CD4-positive, alpha-beta memory T cell (primary cell): ENCODE data around the gene GIGYF1. TPM values are rescaled to one million over a fixed set of nuclear protein-coding genes. Genes with fewer than 3 reads are reported as not detected.
"Not testable (repeated sequence)": the region's sequence is repeated elsewhere in the genome, so short reads cannot be mapped to it uniquely, and the experiment has no call there.

ENCODE experiments used
- CTCF ChIA-PET: fragments of 350-600 bp; sonication (Branson Sonifier 250); formaldehyde crosslinking; loops from one replicate; lab custom pipeline; 2021; ENCODE audit warnings: inconsistent platforms; ENCODE audit not compliant: partially characterized antibody; lab: Charles Lee
- POLR2A ChIA-PET: fragments of 350-600 bp; sonication (Branson Sonifier 250); formaldehyde crosslinking; loops from one replicate; lab custom pipeline; 2021; ENCODE audit not compliant: partially characterized antibody; lab: Charles Lee
- DNase-seq, 5 donors: peaks; one replicate each; pipeline versions ENCODE4 v3.0.0 to v3.0.0-alpha.2; 2020 to 2022; ENCODE audit warnings: mixed read lengths in 1 of 5
- H3K27ac ChIP-seq: one replicate; pipeline ENCODE4 v1.7.0; 2013; ENCODE audit warnings: low read depth, low read length
- H3K27me3 ChIP-seq: 2 replicates; pipeline ENCODE4 v1.7.0; 2013; ENCODE audit warnings: mild to moderate bottlenecking, low read length, moderate library complexity; ENCODE audit not compliant: insufficient read depth
- H3K36me3 ChIP-seq: 2 replicates; pipeline ENCODE4 v1.7.0; 2013; ENCODE audit warnings: mild to moderate bottlenecking, low read length, moderate library complexity; ENCODE audit not compliant: insufficient read depth
- H3K4me1 ChIP-seq: 2 replicates; pipeline ENCODE4 v1.7.0; 2013; ENCODE audit warnings: mild to moderate bottlenecking, low read length, moderate library complexity; ENCODE audit not compliant: insufficient read depth
- H3K4me3 ChIP-seq, 2 donors: one replicate each; pipeline ENCODE4 v1.7.0; 2013; ENCODE audit warnings: low read length in 2 of 2, mild to moderate bottlenecking in 1 of 2
- H3K9me3 ChIP-seq, 2 donors: one replicate each; pipeline ENCODE4 v1.7.0; 2013; ENCODE audit warnings: low read length in 2 of 2, control low read depth in 1 of 2; ENCODE audit not compliant: control insufficient read depth in 1 of 2
- H3K27ac Mint-ChIP-seq, 7 donors: one replicate each; pipeline ENCODE4 v1.8.0; 2020 to 2021; ENCODE audit warnings: mixed read lengths in 7 of 7, mild to moderate bottlenecking in 6 of 7, inconsistent platforms in 3 of 7, moderate library complexity in 3 of 7
- H3K27me3 Mint-ChIP-seq, 2 donors: one replicate each; pipeline ENCODE4 v1.8.0; 2020 to 2021; ENCODE audit warnings: mixed read lengths in 2 of 2
- H3K36me3 Mint-ChIP-seq, 2 donors: one replicate each; pipeline ENCODE4 v1.8.0; 2020 to 2021; ENCODE audit warnings: mixed read lengths in 2 of 2, inconsistent platforms in 1 of 2, mild to moderate bottlenecking in 1 of 2
- H3K4me1 Mint-ChIP-seq, 4 donors: one replicate each; pipeline ENCODE4 v1.8.0; 2020 to 2021; ENCODE audit warnings: mixed read lengths in 4 of 4, mild to moderate bottlenecking in 1 of 4
- H3K4me3 Mint-ChIP-seq, 8 donors: one replicate each; pipeline ENCODE4 v1.8.0; 2020 to 2021; ENCODE audit warnings: mixed read lengths in 8 of 8, mild to moderate bottlenecking in 7 of 8, moderate library complexity in 6 of 8, inconsistent platforms in 3 of 8
- H3K9me3 Mint-ChIP-seq, 8 donors: one replicate each; pipeline ENCODE4 v1.8.0; 2020 to 2021; ENCODE audit warnings: mixed read lengths in 8 of 8, mild to moderate bottlenecking in 5 of 8, inconsistent platforms in 3 of 8, moderate library complexity in 1 of 8
- intact Hi-C: fragments of 100-400 bp; cut with micrococcal nuclease; formaldehyde crosslinking; loops from one replicate; pipeline ENCODE4 v1.15.1; 2023
- polyA plus RNA-seq, 2 donors: library from polyadenylated mRNA; unstranded; fragments of 300-500 nt; fragmentation: Illumina TruSeq; gene quantifications; one replicate each; pipeline ENCODE4 v1.2.3, GENCODE V29; 2021
- total RNA-seq, 2 experiments: library from RNA; stranded (reverse); gene quantifications; one replicate each; pipeline ENCODE4 v1.2.3, GENCODE V29; 2021

The GIGYF1 gene
- total and polyA plus RNA-seq, 4 experiments from 2014 or later, result 0.19 to 118 (median 59.7) TPM

DNA sequence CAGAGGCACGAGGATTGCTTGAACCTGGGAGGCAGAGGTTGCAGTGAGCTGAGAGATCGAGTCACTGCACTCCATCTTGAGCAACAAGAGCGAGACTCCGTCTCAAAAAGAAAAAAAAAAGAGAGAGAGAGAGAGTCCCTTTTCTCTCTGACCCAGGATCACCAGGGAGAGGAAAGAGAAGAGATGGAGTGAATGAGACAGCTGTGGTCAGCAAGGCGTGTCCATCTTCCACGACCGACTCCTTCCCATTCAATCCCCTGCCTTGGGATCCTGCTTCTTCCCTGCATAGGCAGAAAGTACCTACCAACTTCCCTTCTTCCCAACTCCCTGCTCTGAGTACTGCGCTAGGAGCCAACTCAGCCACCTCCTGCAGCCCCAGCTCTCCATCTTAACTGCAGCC, 34.1 kb upstream of the GIGYF1 start:
- Mint-ChIP-seq H3K9me3 (no peaks in the 10 kb centered on the region), H3K36me3 (no peaks in the 10 kb centered on the region), H3K27me3 (peaks cover 13 to 16% of the 10 kb centered on the region in 2 donors), H3K27ac (no peak overlapping the region), H3K4me3 (no peak overlapping the region), H3K4me1 (peaks cover 0 to 4% (median 3%) of the 10 kb centered on the region in 4 donors)
- intact Hi-C loops, result loop anchor here (2.0 kb wide), 1 partner anchor 15 kb away; no protein-coding TSS in a partner anchor
- POLR2A ChIA-PET, result no interaction called here
- Histone ChIP-seq H3K4me3 (no peak overlapping the region), H3K4me1 (peaks cover 5% of the 10 kb centered on the region), H3K36me3 (no peaks in the 10 kb centered on the region), H3K9me3 (no peaks in the 10 kb centered on the region), H3K27ac (no peak overlapping the region), H3K27me3 (no peaks in the 10 kb centered on the region)
- CTCF ChIA-PET, result interaction anchor here (0.9 to 2.3 kb wide), 3 partner anchors 11 to 164 kb away, joined by 3 to 16 read pairs (median 3); partner anchors contain the start of gene POP7
- no peak for DNase-seq

GRCh38 chr7:100726996-100727761, 33.1 kb upstream of the GIGYF1 start:
- H3K27ac ChIP-seq, result no peak overlapping the region
- intact Hi-C loops, result no loop called here
- Mint-ChIP-seq H3K36me3 (no peaks in the 10 kb centered on the region), H3K27ac (no peak overlapping the region), H3K4me1 (peaks cover 0 to 4% (median 3%) of the 10 kb centered on the region in 4 donors), H3K9me3 (no peaks in the 10 kb centered on the region), H3K27me3 (peaks cover 12 to 22% of the 10 kb centered on the region in 2 donors), H3K4me3 (no peak overlapping the region)
- H3K36me3 ChIP-seq, result no peaks in the 10 kb centered on the region
- no peaks in the 10 kb centered on the region for H3K27me3 ChIP-seq
- POLR2A ChIA-PET, result no interaction called here
- H3K4me1 ChIP-seq, result peaks cover 5% of the 10 kb centered on the region
- DNase-seq, result no peak
- no peaks in the 10 kb centered on the region for H3K9me3 ChIP-seq
- H3K4me3 ChIP-seq, result no peak overlapping the region
- CTCF ChIA-PET, result interaction anchor here (0.8 to 5.1 kb wide), 8 partner anchors 8 to 163 kb away, joined by 3 to 47 read pairs (median 4); partner anchors contain the start of genes PCOLCE and POP7

DNA sequence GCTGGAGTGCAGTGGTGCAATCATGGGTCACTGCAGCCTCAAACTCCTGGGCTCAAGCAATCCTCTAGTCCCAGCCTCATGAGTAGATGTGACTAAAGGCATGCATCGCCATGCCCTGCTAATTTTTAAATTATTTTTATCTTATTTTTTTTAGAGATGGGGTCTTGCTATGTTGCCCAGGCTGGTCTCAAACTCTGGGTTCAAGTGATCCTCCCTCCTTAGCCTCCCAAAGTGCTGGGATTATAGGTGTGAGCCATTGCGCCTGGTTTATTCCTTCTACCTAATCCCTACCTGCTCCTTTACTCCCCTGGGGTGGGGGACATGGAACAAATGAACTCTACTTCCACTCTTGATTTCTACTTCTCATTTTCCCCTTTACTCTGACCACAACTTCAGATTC, 30.3 kb upstream of the GIGYF1 start:
- DNase-seq, H3K27ac ChIP-seq, H3K4me1 ChIP-seq, intact Hi-C loops, H3K4me3 ChIP-seq, H3K4me1 Mint-ChIP-seq, H3K27ac Mint-ChIP-seq, H3K4me3 Mint-ChIP-seq, H3K36me3 Mint-ChIP-seq, POLR2A ChIA-PET, H3K36me3 ChIP-seq, H3K9me3 ChIP-seq, H3K9me3 Mint-ChIP-seq, H3K27me3 ChIP-seq: not testable (repeated sequence)
- CTCF ChIA-PET, result interaction anchor here (0.6 to 5.1 kb wide), 6 partner anchors 19 to 483 kb away, joined by 3 to 47 read pairs (median 6); partner anchors contain the start of genes POP7 and SLC12A9
- peaks cover 20 to 41% of the 10 kb centered on the region in 2 donors for H3K27me3 Mint-ChIP-seq

GRCh38 chr7:100723732-100724275, 29.8 kb upstream of the GIGYF1 start:
- peaks cover 0 to 4% (median 3%) of the 10 kb centered on the region in 4 donors for H3K4me1 Mint-ChIP-seq
- H3K4me3 Mint-ChIP-seq, result no peak overlapping the region
- Histone ChIP-seq H3K9me3 (no peaks in the 10 kb centered on the region), H3K27me3 (peaks cover 8% of the 10 kb centered on the region), H3K27ac (no peak overlapping the region), H3K4me3 (no peak overlapping the region), H3K36me3 (no peaks in the 10 kb centered on the region), H3K4me1 (peaks cover 5% of the 10 kb centered on the region)
- ChIA-PET POLR2A (no interaction called here), CTCF (interaction anchor here (1.3 to 5.1 kb wide), 4 partner anchors 18 to 165 kb away, joined by 3 to 47 read pairs (median 24); partner anchors contain the start of gene POP7)
- H3K27ac Mint-ChIP-seq, result no peak overlapping the region
- intact Hi-C loops, result no loop called here
- peaks cover 0 to 4% of the 10 kb centered on the region in 2 donors for H3K36me3 Mint-ChIP-seq
- peaks cover 0 to 12% (median 4%) of the 10 kb centered on the region in 8 donors for H3K9me3 Mint-ChIP-seq
- no peak for DNase-seq
- H3K27me3 Mint-ChIP-seq, result peaks cover 22 to 44% of the 10 kb centered on the region in 2 donors

- peaks cover 0 to 4% (median 3%) of the 10 kb centered on the region in 4 donors for H3K4me1 Mint-ChIP-seq
- peaks cover 0 to 24% (median 11%) of the 10 kb centered on the region in 8 donors for H3K9me3 Mint-ChIP-seq
- Histone ChIP-seq H3K4me3 (no peak overlapping the region), H3K9me3 (no peaks in the 10 kb centered on the region), H3K4me1 (peaks cover 5% of the 10 kb centered on the region), H3K27ac (no peak overlapping the region), H3K27me3 (peaks cover 8% of the 10 kb centered on the region), H3K36me3 (no peaks in the 10 kb centered on the region)
- DNase-seq, result no peak
- CTCF ChIA-PET, result interaction anchor here (1.2 to 5.1 kb wide), 5 partner anchors 13 to 164 kb away, joined by 3 to 47 read pairs (median 4); partner anchors contain the start of gene POP7
- H3K27ac Mint-ChIP-seq, result no peak overlapping the region
- peaks cover 0 to 6% of the 10 kb centered on the region in 2 donors for H3K36me3 Mint-ChIP-seq
- H3K4me3 Mint-ChIP-seq, result no peak overlapping the region
- POLR2A ChIA-PET, result interaction anchor here (1.4 kb wide), 1 partner anchor 17 kb away, joined by 3 read pairs; no protein-coding TSS in a partner anchor
- intact Hi-C loops, result no loop called here
- H3K27me3 Mint-ChIP-seq, result peaks cover 22 to 46% of the 10 kb centered on the region in 2 donors
Measured at GRCh38 chr7:100722480-100723212, 28.6 kb upstream of the GIGYF1 start.

GRCh38 chr7:100721505-100721812, 27.4 kb upstream of the GIGYF1 start:
- ChIA-PET CTCF (no interaction called here), POLR2A (no interaction called here)
- H3K27ac Mint-ChIP-seq, result no peak overlapping the region
- H3K36me3 ChIP-seq, result no peaks in the 10 kb centered on the region
- peaks cover 0 to 9% of the 10 kb centered on the region in 2 donors for H3K36me3 Mint-ChIP-seq
- no peak overlapping the region for H3K4me3 ChIP-seq
- H3K9me3 Mint-ChIP-seq, result peaks cover 0 to 28% (median 12%) of the 10 kb centered on the region in 8 donors
- peaks cover 24 to 46% of the 10 kb centered on the region in 2 donors for H3K27me3 Mint-ChIP-seq
- H3K9me3 ChIP-seq, result no peaks in the 10 kb centered on the region
- no peak for DNase-seq
- peaks cover 8% of the 10 kb centered on the region for H3K27me3 ChIP-seq
- H3K4me1 ChIP-seq, result peaks cover 5% of the 10 kb centered on the region
- H3K4me3 Mint-ChIP-seq, result no peak overlapping the region
- no peak overlapping the region for H3K27ac ChIP-seq
- peaks cover 0 to 4% (median 3%) of the 10 kb centered on the region in 4 donors for H3K4me1 Mint-ChIP-seq
- intact Hi-C loops, result no loop called here
